Liver (tissue), 9 donors: ENCODE measurements around the gene TECTA. TPM values are rescaled to one million over a fixed set of nuclear protein-coding genes. Genes with fewer than 3 reads are reported as not detected.

Experiments
- DNase-seq: peaks from one replicate; pipeline ENCODE4 v3.0.0-alpha.2; 2017; ENCODE audit warnings: low spot score
- H3K27ac ChIP-seq, 2 donors: one replicate each; pipeline ENCODE4 v1.7.0; 2013; ENCODE audit warnings: inconsistent platforms in 2 of 2, low read length in 2 of 2, control low read depth in 1 of 2, low read depth in 1 of 2, mild to moderate bottlenecking in 1 of 2
- H3K27me3 ChIP-seq, 4 donors: one replicate each; pipeline versions ENCODE4 v1.6.1 to v1.7.0; 2013; ENCODE audit warnings: low read length in 3 of 4, inconsistent platforms in 1 of 4, mild to moderate bottlenecking in 1 of 4, moderate library complexity in 1 of 4; ENCODE audit not compliant: control insufficient read depth in 4 of 4, insufficient read depth in 4 of 4
- H3K36me3 ChIP-seq, 4 donors: one replicate each; pipeline versions ENCODE4 v1.6.1 to v1.7.0; 2013; ENCODE audit warnings: low read length in 3 of 4, mild to moderate bottlenecking in 3 of 4, low read depth in 1 of 4, moderate library complexity in 1 of 4; ENCODE audit not compliant: control insufficient read depth in 4 of 4, insufficient read depth in 3 of 4
- H3K4me1 ChIP-seq, 4 donors: one replicate each; pipeline versions ENCODE4 v1.6.1 to v1.7.0; 2013; ENCODE audit warnings: low read length in 3 of 4, mild to moderate bottlenecking in 3 of 4, moderate library complexity in 1 of 4; ENCODE audit not compliant: control insufficient read depth in 4 of 4, insufficient read depth in 4 of 4
- H3K4me3 ChIP-seq, 3 donors: one replicate each; pipeline versions ENCODE4 v1.6.1 to v1.7.0; 2013; ENCODE audit warnings: low read length in 3 of 3, control low read depth in 1 of 3, low read depth in 1 of 3, mild to moderate bottlenecking in 1 of 3
- H3K9ac ChIP-seq, 2 donors: one replicate each; pipeline ENCODE4 v1.7.0; 2013; ENCODE audit warnings: low read length in 2 of 2, mild to moderate bottlenecking in 2 of 2, moderate library complexity in 2 of 2, control low read depth in 1 of 2, low read depth in 1 of 2
- H3K9me3 ChIP-seq, 4 donors: one replicate each; pipeline versions ENCODE4 v1.6.1 to v1.7.0; 2013; ENCODE audit warnings: low read length in 3 of 4; ENCODE audit not compliant: control insufficient read depth in 4 of 4
- EGR1 ChIP-seq, 2 donors: IDR thresholded peaks; 2 replicates each; pipeline ENCODE4 v1.6.1; 2016 to 2018; ENCODE audit warnings: antibody characterized with exemption in 2 of 2, low read depth in 2 of 2
- FOXA1 ChIP-seq: IDR thresholded peaks from 2 replicates; pipeline ENCODE4 v1.6.1; 2016; ENCODE audit warnings: antibody characterized with exemption
- FOXA2 ChIP-seq: IDR thresholded peaks from 2 replicates; pipeline ENCODE4 v1.6.1; 2016; ENCODE audit warnings: antibody characterized with exemption
- GABPA ChIP-seq, 2 donors: IDR thresholded peaks in 1 of 2; conservative IDR thresholded peaks in 1 of 2; 2 replicates each; pipeline ENCODE4 v1.6.1; 2016; ENCODE audit warnings: antibody characterized with exemption in 2 of 2, mild to moderate bottlenecking in 1 of 2, moderate library complexity in 1 of 2
- HNF4A ChIP-seq, 2 donors: conservative IDR thresholded peaks; 2 replicates each; pipeline ENCODE4 v1.6.1; 2016; ENCODE audit warnings: antibody characterized with exemption in 2 of 2, mild to moderate bottlenecking in 2 of 2
- HNF4G ChIP-seq: IDR thresholded peaks from 2 replicates; pipeline ENCODE4 v1.6.1; 2016; ENCODE audit warnings: antibody characterized with exemption
- JUND ChIP-seq, 2 donors: IDR thresholded peaks; 2 replicates each; pipeline ENCODE4 v1.6.1; 2016; ENCODE audit warnings: antibody characterized with exemption in 2 of 2
- NR2F2 ChIP-seq: IDR thresholded peaks from 2 replicates; pipeline ENCODE4 v1.6.1; 2016; ENCODE audit warnings: antibody characterized with exemption
- RAD21 ChIP-seq, 2 donors: IDR thresholded peaks; 2 replicates each; pipeline ENCODE4 v1.6.1; 2016; ENCODE audit warnings: antibody characterized with exemption in 2 of 2, mild to moderate bottlenecking in 2 of 2
- RXRA ChIP-seq, 2 donors: IDR thresholded peaks; 2 replicates each; pipeline ENCODE4 v1.6.1; 2017 to 2018; ENCODE audit warnings: antibody characterized with exemption in 2 of 2, mild to moderate bottlenecking in 1 of 2
- SP1 ChIP-seq: IDR thresholded peaks from 2 replicates; pipeline ENCODE4 v1.6.1; 2018; ENCODE audit warnings: antibody characterized with exemption, mild to moderate bottlenecking
- TAF1 ChIP-seq: conservative IDR thresholded peaks from 2 replicates; pipeline ENCODE4 v1.6.1; 2016; ENCODE audit warnings: antibody characterized with exemption, mild to moderate bottlenecking
- YY1 ChIP-seq: IDR thresholded peaks from 2 replicates; pipeline ENCODE4 v1.6.1; 2016; ENCODE audit warnings: antibody characterized with exemption, mild to moderate bottlenecking
- WGBS: extraction: QIAGEN DNeasy Blood & Tissue Kit; methylation state at CpG from one replicate; pipeline ENCODE4 v1.1.7; 2013; 5-methylcytosine and 5-hydroxymethylcytosine counted together
- polyA plus RNA-seq, 2 donors: library from polyadenylated mRNA; stranded (reverse) in 1 of 2; unstranded in 1 of 2; fragments of 200-250 nt in 1 of 2; fragments of >200 nt in 1 of 2; fragmentation: Nextera tagmentation in 1 of 2; extraction: Ambion mirVana in 1 of 2; gene quantifications; one replicate each; pipeline versions ENCODE4 v1.2.1 to v1.2.3, GENCODE V29; 2013 to 2015
- total RNA-seq, 2 donors: library from RNA; depleted of rRNA; stranded (reverse); fragments of >200 nt; gene quantifications; one replicate each; pipeline ENCODE4 v1.2.3, GENCODE V29; 2014
- TF ChIP-seq, protein P1 (sequence below): IDR thresholded peaks from 2 replicates; pipeline ENCODE4 v1.6.1; 2016; ENCODE audit warnings: antibody characterized with exemption
- TF ChIP-seq, protein P2 (sequence below): IDR thresholded peaks from 2 replicates; pipeline ENCODE4 v1.6.1; 2016; ENCODE audit warnings: antibody characterized with exemption
- TF ChIP-seq, protein P3 (sequence below): IDR thresholded peaks from 2 replicates; pipeline ENCODE4 v1.6.1; 2016; ENCODE audit warnings: antibody characterized with exemption, mild to moderate bottlenecking
- TF ChIP-seq, protein P4 (sequence below): IDR thresholded peaks from 2 replicates; pipeline ENCODE4 v1.6.1; 2016; ENCODE audit warnings: antibody characterized with exemption
- TF ChIP-seq, protein P5 (sequence below): fragments of 150-350 bp; IDR thresholded peaks from 2 replicates; pipeline ENCODE4 v1.5.1; 2017; ENCODE audit warnings: improper control_type of control experiment, low read depth, low read length; ENCODE audit not compliant: missing input control
- donor health status: healthy.
- donor health status: healthy.
- donor health status: healthy.
- donor health status: healthy.
- donor health status: healthy.

The TECTA gene
- total and polyA plus RNA-seq, 4 donors: 0.46 to 2.4 (median 0.73) TPM

DNA sequence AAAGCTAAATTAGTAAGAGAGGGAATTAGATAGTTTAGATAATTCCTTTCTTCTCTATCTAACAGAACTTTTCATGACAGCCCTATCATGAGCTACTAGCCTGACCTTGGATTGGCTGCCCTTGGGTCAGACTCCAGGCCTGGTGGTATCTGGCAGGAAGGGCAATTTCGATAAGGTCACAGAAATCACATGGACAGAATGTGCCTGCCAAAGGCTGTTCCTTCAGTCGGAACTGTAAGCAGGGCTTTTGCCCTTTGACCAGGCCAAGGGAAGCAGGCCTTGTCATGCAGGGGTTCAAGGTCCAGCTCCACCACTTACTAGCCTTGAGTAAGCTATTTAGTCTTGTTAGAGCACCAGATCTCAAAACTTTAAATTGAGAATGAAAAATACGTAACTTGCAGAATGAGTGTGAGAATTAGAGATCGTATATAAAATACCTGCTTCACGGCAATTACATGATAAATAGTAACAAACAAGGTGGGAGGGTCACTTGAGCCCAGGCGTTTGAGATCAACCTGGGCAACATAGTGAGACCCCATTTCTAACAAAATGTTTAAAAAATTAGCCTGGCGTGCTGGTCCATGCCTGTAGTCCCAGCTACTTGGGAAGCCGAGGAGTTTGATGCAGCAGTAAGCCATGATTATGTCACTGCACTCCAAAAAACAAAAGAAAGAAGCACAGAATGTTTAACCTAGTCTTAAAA, 130.7 kb downstream of the TECTA start:
- TF ChIP-seq FOXA1 (peak; percentile 72), HNF4G (peak; percentile 99), TAF1 (no peak), FOXA2 (peak; percentile 83), GABPA (IDR thresholded peaks at IDR 0.05 in 1 of 2, conservative IDR thresholded peaks at IDR 0.05 in 1 of 2) (peak; percentile 18 to 61), NR2F2 (peak; percentile 100), RXRA (IDR thresholded peaks at IDR 0.05) (peak; percentile 99), SP1 (peak; percentile 100), YY1 (peak; percentile 82), HNF4A (conservative IDR thresholded peaks at IDR 0.05) (peak; percentile 100), JUND (IDR thresholded peaks at IDR 0.05) (peak; percentile 94 to 97), EGR1 (IDR thresholded peaks at IDR 0.05; ENCODE audit: low read depth in 2 of 2) (peak; percentile 28 to 85), RAD21 (IDR thresholded peaks at IDR 0.05) (peak; percentile 45 to 59)
- TF ChIP-seq, protein P1, sequence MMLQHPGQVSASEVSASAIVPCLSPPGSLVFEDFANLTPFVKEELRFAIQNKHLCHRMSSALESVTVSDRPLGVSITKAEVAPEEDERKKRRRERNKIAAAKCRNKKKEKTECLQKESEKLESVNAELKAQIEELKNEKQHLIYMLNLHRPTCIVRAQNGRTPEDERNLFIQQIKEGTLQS: peak; percentile 91
- TF ChIP-seq, protein P2, sequence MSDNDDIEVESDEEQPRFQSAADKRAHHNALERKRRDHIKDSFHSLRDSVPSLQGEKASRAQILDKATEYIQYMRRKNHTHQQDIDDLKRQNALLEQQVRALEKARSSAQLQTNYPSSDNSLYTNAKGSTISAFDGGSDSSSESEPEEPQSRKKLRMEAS: peak; percentile 98
- TF ChIP-seq, protein P3, sequence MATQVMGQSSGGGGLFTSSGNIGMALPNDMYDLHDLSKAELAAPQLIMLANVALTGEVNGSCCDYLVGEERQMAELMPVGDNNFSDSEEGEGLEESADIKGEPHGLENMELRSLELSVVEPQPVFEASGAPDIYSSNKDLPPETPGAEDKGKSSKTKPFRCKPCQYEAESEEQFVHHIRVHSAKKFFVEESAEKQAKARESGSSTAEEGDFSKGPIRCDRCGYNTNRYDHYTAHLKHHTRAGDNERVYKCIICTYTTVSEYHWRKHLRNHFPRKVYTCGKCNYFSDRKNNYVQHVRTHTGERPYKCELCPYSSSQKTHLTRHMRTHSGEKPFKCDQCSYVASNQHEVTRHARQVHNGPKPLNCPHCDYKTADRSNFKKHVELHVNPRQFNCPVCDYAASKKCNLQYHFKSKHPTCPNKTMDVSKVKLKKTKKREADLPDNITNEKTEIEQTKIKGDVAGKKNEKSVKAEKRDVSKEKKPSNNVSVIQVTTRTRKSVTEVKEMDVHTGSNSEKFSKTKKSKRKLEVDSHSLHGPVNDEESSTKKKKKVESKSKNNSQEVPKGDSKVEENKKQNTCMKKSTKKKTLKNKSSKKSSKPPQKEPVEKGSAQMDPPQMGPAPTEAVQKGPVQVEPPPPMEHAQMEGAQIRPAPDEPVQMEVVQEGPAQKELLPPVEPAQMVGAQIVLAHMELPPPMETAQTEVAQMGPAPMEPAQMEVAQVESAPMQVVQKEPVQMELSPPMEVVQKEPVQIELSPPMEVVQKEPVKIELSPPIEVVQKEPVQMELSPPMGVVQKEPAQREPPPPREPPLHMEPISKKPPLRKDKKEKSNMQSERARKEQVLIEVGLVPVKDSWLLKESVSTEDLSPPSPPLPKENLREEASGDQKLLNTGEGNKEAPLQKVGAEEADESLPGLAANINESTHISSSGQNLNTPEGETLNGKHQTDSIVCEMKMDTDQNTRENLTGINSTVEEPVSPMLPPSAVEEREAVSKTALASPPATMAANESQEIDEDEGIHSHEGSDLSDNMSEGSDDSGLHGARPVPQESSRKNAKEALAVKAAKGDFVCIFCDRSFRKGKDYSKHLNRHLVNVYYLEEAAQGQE: peak; percentile 79
- TF ChIP-seq, protein P4, sequence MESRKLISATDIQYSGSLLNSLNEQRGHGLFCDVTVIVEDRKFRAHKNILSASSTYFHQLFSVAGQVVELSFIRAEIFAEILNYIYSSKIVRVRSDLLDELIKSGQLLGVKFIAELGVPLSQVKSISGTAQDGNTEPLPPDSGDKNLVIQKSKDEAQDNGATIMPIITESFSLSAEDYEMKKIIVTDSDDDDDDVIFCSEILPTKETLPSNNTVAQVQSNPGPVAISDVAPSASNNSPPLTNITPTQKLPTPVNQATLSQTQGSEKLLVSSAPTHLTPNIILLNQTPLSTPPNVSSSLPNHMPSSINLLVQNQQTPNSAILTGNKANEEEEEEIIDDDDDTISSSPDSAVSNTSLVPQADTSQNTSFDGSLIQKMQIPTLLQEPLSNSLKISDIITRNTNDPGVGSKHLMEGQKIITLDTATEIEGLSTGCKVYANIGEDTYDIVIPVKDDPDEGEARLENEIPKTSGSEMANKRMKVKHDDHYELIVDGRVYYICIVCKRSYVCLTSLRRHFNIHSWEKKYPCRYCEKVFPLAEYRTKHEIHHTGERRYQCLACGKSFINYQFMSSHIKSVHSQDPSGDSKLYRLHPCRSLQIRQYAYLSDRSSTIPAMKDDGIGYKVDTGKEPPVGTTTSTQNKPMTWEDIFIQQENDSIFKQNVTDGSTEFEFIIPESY: peak; percentile 97
- TF ChIP-seq, protein P5, sequence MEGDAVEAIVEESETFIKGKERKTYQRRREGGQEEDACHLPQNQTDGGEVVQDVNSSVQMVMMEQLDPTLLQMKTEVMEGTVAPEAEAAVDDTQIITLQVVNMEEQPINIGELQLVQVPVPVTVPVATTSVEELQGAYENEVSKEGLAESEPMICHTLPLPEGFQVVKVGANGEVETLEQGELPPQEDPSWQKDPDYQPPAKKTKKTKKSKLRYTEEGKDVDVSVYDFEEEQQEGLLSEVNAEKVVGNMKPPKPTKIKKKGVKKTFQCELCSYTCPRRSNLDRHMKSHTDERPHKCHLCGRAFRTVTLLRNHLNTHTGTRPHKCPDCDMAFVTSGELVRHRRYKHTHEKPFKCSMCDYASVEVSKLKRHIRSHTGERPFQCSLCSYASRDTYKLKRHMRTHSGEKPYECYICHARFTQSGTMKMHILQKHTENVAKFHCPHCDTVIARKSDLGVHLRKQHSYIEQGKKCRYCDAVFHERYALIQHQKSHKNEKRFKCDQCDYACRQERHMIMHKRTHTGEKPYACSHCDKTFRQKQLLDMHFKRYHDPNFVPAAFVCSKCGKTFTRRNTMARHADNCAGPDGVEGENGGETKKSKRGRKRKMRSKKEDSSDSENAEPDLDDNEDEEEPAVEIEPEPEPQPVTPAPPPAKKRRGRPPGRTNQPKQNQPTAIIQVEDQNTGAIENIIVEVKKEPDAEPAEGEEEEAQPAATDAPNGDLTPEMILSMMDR: no peak
- Histone ChIP-seq H3K27me3 (no peaks in the 10 kb centered on the region), H3K4me3 (no peak overlapping the region), H3K9me3 (no peaks in the 10 kb centered on the region), H3K4me1 (peaks cover 0 to 61% (median 46%) of the 10 kb centered on the region in 4 donors), H3K27ac (peak overlapping the region; percentile 84 to 87), H3K36me3 (no peaks in the 10 kb centered on the region), H3K9ac (peak overlapping the region in 1 of 2 donors; percentile 39)
- DNase-seq: peak; percentile 49
- WGBS: 41% methylated on average over 8 of the region's 8 CpGs
